Measurements from ENCODE around the gene SMIM36. TPM values are rescaled to one million over a fixed set of nuclear protein-coding genes. Genes with fewer than 3 reads are reported as not detected.
"Not testable (repeated sequence)": the region's sequence is repeated elsewhere in the genome, so short reads cannot be mapped to it uniquely, and the experiment has no call there.

The SMIM36 gene
- total RNA-seq, 1 donor from 2014 or later = not detected

DNA sequence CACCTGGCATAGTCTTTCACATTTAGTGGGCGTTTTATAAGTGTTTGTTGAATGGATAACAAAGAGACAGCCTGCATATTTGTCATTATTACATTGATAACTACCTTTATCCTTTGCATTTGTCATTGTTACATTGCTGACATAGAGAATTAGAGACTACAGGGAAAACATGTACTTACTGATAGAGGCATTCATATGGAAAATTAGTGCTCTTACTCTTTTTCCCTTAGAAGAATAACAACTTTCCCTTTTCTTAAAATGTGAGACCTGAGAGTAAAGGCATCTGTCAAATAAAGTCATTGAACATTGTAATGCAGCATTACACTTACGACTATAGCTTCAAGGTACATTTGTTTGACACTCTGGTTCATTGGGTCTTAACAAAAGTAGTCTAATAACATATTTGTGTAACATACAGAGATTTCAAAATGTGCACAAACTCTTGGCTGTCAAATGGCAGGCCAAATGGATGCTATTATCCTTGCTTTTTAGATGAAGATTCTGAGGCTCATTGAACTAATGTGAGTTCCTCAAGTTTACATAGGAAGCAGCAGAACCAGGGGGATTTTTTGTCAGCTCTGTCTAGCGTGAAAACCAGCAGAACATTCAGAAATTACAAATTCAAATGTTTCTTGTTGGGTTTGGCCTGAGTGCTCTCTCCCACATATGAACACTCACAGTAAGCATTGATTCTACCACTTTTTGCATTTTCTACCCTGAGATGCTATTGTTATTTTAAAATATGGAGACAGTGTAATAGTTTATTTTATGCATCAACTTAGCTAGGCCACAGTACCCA, 28.5 kb downstream of the SMIM36 start:
- H3K9me3 ChIP-seq = no peaks in the 10 kb centered on the region
- H3K4me3 ChIP-seq = no peak overlapping the region
- H3K36me3 ChIP-seq = no peaks in the 10 kb centered on the region
- no peak for DNase-seq (ENCODE audit: extremely low spot score in 2 of 2)
- H3K27me3 ChIP-seq = no peaks in the 10 kb centered on the region
- TF ChIP-seq POLR2A (IDR thresholded peaks at IDR 0.05) = no peak
- TF ChIP-seq, protein P1, sequence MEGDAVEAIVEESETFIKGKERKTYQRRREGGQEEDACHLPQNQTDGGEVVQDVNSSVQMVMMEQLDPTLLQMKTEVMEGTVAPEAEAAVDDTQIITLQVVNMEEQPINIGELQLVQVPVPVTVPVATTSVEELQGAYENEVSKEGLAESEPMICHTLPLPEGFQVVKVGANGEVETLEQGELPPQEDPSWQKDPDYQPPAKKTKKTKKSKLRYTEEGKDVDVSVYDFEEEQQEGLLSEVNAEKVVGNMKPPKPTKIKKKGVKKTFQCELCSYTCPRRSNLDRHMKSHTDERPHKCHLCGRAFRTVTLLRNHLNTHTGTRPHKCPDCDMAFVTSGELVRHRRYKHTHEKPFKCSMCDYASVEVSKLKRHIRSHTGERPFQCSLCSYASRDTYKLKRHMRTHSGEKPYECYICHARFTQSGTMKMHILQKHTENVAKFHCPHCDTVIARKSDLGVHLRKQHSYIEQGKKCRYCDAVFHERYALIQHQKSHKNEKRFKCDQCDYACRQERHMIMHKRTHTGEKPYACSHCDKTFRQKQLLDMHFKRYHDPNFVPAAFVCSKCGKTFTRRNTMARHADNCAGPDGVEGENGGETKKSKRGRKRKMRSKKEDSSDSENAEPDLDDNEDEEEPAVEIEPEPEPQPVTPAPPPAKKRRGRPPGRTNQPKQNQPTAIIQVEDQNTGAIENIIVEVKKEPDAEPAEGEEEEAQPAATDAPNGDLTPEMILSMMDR (IDR thresholded peaks at IDR 0.05) = no peak
- TF ChIP-seq POLR2AphosphoS5 (IDR thresholded peaks at IDR 0.05; ENCODE audit: insufficient read depth in 1 of 2, low read depth in 1 of 2) = no peak
- intact Hi-C loops (cut with DNase I) = no loop called here
- H3K27ac ChIP-seq = no peak overlapping the region
- H3K4me1 ChIP-seq = no peaks in the 10 kb centered on the region

DNA sequence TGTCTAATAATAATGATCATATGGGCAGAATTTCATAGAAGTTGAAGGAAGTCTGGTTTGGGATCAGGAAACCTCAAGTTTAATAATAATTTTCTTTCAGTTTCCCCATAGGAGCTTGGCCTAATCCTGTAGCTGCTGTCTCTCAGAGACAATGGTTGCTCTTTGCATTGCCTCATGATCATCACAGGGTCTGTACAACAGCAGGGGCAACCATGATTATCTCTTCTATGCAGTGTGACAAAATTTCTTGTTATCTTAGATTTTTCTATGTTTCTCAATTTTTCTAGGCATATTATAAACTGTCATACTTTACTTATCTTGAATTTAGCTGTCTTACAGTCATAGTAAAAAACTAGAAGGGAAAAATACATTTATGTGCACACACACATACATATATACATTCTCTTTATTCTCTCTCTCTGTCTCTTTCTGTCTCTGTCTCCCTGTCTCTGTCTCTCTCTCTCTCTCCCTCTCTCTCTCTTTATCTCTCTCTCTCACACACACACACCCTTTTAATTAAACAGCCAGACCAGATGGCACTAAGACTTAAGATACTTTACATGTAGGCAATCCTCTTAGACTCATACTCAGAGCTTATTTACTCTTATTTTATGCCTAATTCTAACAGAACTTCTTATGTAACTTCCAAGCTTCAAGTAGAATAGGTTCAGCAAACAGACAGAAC, 30.5 kb downstream of the SMIM36 start:
- intact Hi-C loops (cut with DNase I) = no loop called here
- no peak for TF ChIP-seq POLR2AphosphoS5 (IDR thresholded peaks at IDR 0.05; ENCODE audit: insufficient read depth in 1 of 2, low read depth in 1 of 2)
- TF ChIP-seq, protein P1 (IDR thresholded peaks at IDR 0.05) = no peak
- no peak for TF ChIP-seq POLR2A (IDR thresholded peaks at IDR 0.05)
- DNase-seq (ENCODE audit: extremely low spot score in 2 of 2) = no peak
- H3K27me3 ChIP-seq = no peaks in the 10 kb centered on the region
- no peaks in the 10 kb centered on the region for H3K36me3 ChIP-seq
- no peak overlapping the region for H3K4me3 ChIP-seq
- H3K9me3 ChIP-seq = no peaks in the 10 kb centered on the region
- H3K4me1 ChIP-seq = no peaks in the 10 kb centered on the region
- no peak overlapping the region for H3K27ac ChIP-seq

DNA sequence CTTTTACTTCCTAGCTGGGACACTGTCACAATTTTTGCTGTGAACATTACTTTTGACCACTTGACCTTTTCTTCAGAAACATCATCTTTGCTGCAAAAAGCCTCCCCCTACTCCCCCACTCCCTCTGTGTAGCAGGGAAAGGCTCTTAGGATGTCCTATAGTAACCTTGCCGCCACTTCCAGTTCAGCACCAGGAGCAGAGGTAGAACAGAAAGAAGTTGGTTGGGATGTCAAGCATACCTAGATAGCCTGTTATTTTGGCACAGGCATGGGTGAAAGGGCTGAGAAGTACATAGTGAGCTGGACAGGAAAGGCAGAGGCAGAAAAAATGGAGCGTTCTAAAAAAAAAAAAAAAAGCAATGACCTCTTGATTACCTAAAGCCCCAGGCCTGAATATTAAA, 31.3 kb downstream of the SMIM36 start:
- H3K4me1 ChIP-seq = no peaks in the 10 kb centered on the region
- H3K27me3 ChIP-seq = no peaks in the 10 kb centered on the region
- no peak for TF ChIP-seq POLR2A (IDR thresholded peaks at IDR 0.05)
- TF ChIP-seq, protein P1 (IDR thresholded peaks at IDR 0.05) = no peak
- no peak for TF ChIP-seq POLR2AphosphoS5 (IDR thresholded peaks at IDR 0.05; ENCODE audit: insufficient read depth in 1 of 2, low read depth in 1 of 2)
- H3K4me3 ChIP-seq = no peak overlapping the region
- peak in 1 of 2 donors; percentile 67 for DNase-seq (ENCODE audit: extremely low spot score in 2 of 2)
- H3K9me3 ChIP-seq = no peaks in the 10 kb centered on the region
- intact Hi-C loops (cut with DNase I) = no loop called here
- no peaks in the 10 kb centered on the region for H3K36me3 ChIP-seq
- H3K27ac ChIP-seq = no peak overlapping the region

DNA sequence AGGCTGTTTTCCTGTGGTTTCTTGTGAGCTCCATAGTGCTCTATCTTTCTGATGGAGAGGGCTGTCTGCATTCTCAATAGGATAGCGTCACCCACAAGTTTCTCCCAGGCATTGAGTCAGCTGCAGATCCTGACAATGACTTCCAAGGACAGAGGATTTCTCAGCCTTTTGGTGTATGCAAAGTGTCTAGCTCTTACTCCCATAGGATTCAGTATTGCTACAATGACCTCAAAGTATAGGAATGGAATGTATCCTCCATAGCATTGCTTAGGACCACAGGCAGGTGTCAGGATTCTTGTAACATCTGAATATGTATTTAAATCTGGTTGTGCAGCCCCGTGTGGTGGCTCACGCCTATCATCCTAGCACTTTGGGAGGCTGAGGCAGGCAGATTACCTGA, 32.3 kb downstream of the SMIM36 start:
- no peaks in the 10 kb centered on the region for H3K36me3 ChIP-seq
- no peak for DNase-seq (ENCODE audit: extremely low spot score in 2 of 2)
- no peak overlapping the region for H3K4me3 ChIP-seq
- H3K27ac ChIP-seq = no peak overlapping the region
- H3K27me3 ChIP-seq = no peaks in the 10 kb centered on the region
- TF ChIP-seq POLR2A (IDR thresholded peaks at IDR 0.05) = no peak
- no peak for TF ChIP-seq POLR2AphosphoS5 (IDR thresholded peaks at IDR 0.05; ENCODE audit: insufficient read depth in 1 of 2, low read depth in 1 of 2)
- TF ChIP-seq, protein P1 (IDR thresholded peaks at IDR 0.05) = no peak
- intact Hi-C loops (cut with DNase I) = no loop called here
- H3K9me3 ChIP-seq = no peaks in the 10 kb centered on the region
- H3K4me1 ChIP-seq = no peaks in the 10 kb centered on the region

DNA sequence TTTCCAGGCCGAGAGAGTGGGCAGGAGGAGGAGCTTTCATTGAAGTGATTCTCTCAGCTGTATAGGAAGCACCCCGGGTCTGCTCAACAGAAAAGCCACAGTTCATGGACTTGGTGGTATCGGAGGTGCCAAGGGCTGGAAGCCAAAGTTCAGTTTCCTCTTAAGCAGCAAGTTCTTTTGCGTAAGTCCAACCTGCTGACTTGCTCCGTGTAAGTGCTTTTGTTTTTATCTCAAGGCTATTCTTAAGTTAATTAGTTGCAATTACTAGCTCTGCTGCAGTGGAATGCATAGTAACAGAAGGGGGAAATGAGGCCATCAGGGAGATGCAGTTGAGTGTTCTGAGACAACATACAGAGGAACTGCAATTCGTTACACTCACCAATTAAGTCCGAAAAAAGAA, 44.6 kb downstream of the SMIM36 start:
- H3K4me1 ChIP-seq = no peaks in the 10 kb centered on the region
- no peak for DNase-seq (ENCODE audit: extremely low spot score in 2 of 2)
- no peak overlapping the region for H3K4me3 ChIP-seq
- no peaks in the 10 kb centered on the region for H3K9me3 ChIP-seq
- no peak overlapping the region for H3K27ac ChIP-seq
- no peaks in the 10 kb centered on the region for H3K27me3 ChIP-seq
- TF ChIP-seq, protein P1 (IDR thresholded peaks at IDR 0.05) = no peak
- no peak for TF ChIP-seq POLR2A (IDR thresholded peaks at IDR 0.05)
- no peak for TF ChIP-seq POLR2AphosphoS5 (IDR thresholded peaks at IDR 0.05; ENCODE audit: insufficient read depth in 1 of 2, low read depth in 1 of 2)
- intact Hi-C loops (cut with DNase I) = no loop called here
- H3K36me3 ChIP-seq = no peaks in the 10 kb centered on the region

DNA sequence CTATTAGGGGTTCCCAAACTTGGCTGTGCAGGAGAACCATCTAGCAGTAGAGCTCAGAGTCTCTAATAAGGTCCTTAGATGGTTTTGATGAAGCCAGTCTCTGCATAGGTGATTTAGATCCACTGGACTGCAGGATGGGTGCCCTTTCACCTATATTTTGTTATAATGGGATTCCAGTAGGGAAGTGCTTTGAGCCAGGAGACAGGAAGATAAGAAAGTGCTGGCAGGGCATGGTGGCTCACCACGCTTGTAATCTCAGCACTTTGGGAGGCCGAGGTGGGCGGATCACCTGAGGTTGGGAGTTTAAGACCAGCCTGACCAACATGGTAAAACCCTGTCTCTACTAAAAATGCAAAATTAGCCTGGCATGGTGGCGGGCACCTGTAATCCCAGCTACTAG, 45.5 kb downstream of the SMIM36 start:
- H3K36me3 ChIP-seq; H3K27ac ChIP-seq; H3K27me3 ChIP-seq; H3K4me3 ChIP-seq; intact Hi-C loops (cut with DNase I); DNase-seq (ENCODE audit: extremely low spot score in 2 of 2); H3K4me1 ChIP-seq; H3K9me3 ChIP-seq: not testable (repeated sequence)

All from vagina (tissue), 2 donors.